ENCODE measurements around the gene ARHGAP32. TPM values are rescaled to one million over a fixed set of nuclear protein-coding genes. Genes with fewer than 3 reads are reported as not detected.

Gene ARHGAP32
- total RNA-seq = 11.9 and 12.4 TPM in 2 replicates

DNA sequence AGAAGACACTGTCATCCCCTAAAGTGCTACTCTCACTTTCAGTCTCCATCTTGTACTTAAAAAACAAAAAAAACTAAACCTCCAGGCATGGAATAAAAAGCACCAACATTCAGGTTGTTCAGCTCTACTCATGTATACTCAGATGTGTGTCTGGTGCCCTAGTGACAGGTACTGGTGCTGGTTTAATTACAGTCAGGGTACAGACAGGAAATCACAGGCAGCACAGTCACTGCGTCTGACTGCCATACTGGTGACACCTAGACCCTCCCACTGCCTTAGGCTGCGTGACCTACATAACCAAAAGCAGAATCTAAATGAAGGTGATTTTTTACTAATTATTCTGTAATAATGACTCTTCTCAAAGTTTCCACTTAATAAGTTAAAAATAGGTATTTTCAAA is at the start of gene ARHGAP32:
ARHGAP32 (minus strand) TSS at position 176 of the 400 bp plus-strand sequence; CDS start at position 49, 127 bp downstream.

DNA sequence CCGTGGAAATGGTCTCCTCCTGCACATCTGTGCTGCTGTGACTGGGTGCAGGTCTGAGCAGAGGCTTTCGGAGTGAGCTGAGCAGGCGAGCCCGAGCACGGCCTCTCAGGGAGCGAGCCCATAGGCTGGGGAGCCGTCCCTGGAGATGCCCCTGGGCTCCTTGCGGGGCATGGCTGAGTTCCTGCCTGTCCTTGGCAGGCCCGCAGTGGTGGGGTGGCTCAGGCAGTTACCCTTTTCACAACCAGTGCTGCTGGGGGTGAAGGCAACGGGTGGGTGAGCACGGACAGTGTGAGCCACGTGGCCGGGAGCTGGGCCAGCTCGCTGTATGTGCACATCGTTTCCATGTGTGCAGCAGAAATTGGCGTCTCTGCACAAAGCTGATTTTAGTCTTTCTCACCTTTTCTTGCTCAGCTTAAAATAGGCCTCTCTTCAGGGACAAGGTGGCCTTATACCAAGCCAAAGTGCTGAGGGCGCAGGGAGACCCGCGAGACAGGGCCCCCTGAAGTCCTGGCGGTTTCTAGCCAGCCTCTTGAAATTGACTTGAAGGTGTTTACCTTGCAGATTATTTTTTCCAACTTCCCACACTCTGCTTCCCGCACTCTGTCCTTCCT is 249.2 kb downstream of the ARHGAP32 start, which contains the start of gene TP53AIP1:
TP53AIP1 (minus strand) TSS at position 55 of the 611 bp plus-strand sequence. CDS start 5,053 bp downstream, outside the sequence.

Small RNA genes within 50 kb of the gene (small RNA-seq; reads per million reads assigned to genes)
- gene RF00019 (not detected), gene RNU6-874P (not detected), gene RNU6-876P (not detected)

Other genes starting within 250 kb of the ARHGAP32 start
- under 0.01 TPM in 1 of 2 replicates, not detected in the other for gene TP53AIP1, start 249.5 kb downstream of the ARHGAP32 start, total RNA-seq
- not detected in 2 replicates for gene BARX2, start 183.5 kb upstream of the ARHGAP32 start, total RNA-seq